GM23338 (cell line): ENCODE results near the gene NTRK1. TPM values are rescaled to one million over a fixed set of nuclear protein-coding genes. Genes with fewer than 3 reads are reported as not detected.

ENCODE experiments used
- ATAC-seq: fragments of 200-7000 bp; cut with Tn5 transposase; 3 replicates; pipeline ENCODE4 v1.9.1; 2020
- DNase-seq: peaks from one replicate; pipeline ENCODE4 v3.0.0-alpha.2; 2015; ENCODE audit warnings: low spot score
- H2AFZ ChIP-seq: fragments of 200-600 bp; sonication (generic); 2 replicates; pipeline ENCODE4 v1.8.0; 2016; ENCODE audit warnings: antibody characterized with exemption, mild to moderate bottlenecking, moderate library complexity
- H3F3A ChIP-seq: fragments of 200-600 bp; sonication (generic); replicated peaks from 2 replicates; pipeline ENCODE4 v1.8.0; 2017; ENCODE audit warnings: antibody characterized with exemption, mixed run types, low read depth
- H3K27ac ChIP-seq: fragments of 200-600 bp; sonication (generic); 2 replicates; pipeline ENCODE4 v1.6.1; 2016; ENCODE audit warnings: low read depth
- H3K27me3 ChIP-seq: fragments of 200-600 bp; sonication (generic); 2 replicates; pipeline ENCODE4 v1.8.0; 2016; ENCODE audit warnings: mild to moderate bottlenecking, mixed run types, moderate library complexity; ENCODE audit not compliant: insufficient read depth
- H3K36me3 ChIP-seq: fragments of 200-600 bp; sonication (generic); 2 replicates; pipeline ENCODE4 v1.8.0; 2016; ENCODE audit warnings: mild to moderate bottlenecking; ENCODE audit not compliant: insufficient read depth
- H3K4me1 ChIP-seq: fragments of 200-600 bp; sonication (generic); 2 replicates; pipeline ENCODE4 v1.8.0; 2016; ENCODE audit warnings: mild to moderate bottlenecking, moderate library complexity; ENCODE audit not compliant: insufficient read depth
- H3K4me2 ChIP-seq: fragments of 200-600 bp; sonication (generic); 2 replicates; pipeline ENCODE4 v1.7.1; 2017; ENCODE audit warnings: mixed run types
- H3K4me3 ChIP-seq: fragments of 200-600 bp; sonication (generic); 2 replicates; pipeline ENCODE4 v1.6.1; 2016; ENCODE audit warnings: mixed run types
- H3K79me2 ChIP-seq: fragments of 200-600 bp; sonication (generic); replicated peaks from 2 replicates; pipeline ENCODE4 v1.8.0; 2017; ENCODE audit warnings: mild to moderate bottlenecking; ENCODE audit not compliant: insufficient read depth
- H3K9me2 ChIP-seq: fragments of 200-600 bp; sonication (generic); 2 replicates; pipeline ENCODE4 v1.8.0; 2017; ENCODE audit not compliant: insufficient read depth
- H4K20me1 ChIP-seq: fragments of 200-600 bp; sonication (generic); replicated peaks from 2 replicates; pipeline ENCODE4 v1.8.0; 2017; ENCODE audit warnings: mild to moderate bottlenecking; ENCODE audit not compliant: insufficient read depth
- H3K27ac Mint-ChIP-seq: 2 replicates; pipeline ENCODE4 v1.8.0; 2020; ENCODE audit warnings: inconsistent platforms, mild to moderate bottlenecking, moderate library complexity, mixed read lengths
- H3K27me3 Mint-ChIP-seq: 3 replicates; pipeline ENCODE4 v1.8.0; 2022; ENCODE audit warnings: low read depth, mild to moderate bottlenecking, moderate library complexity, mixed read lengths, inconsistent platforms; ENCODE audit not compliant: insufficient read depth, poor library complexity
- H3K36me3 Mint-ChIP-seq: 3 replicates; pipeline ENCODE4 v1.8.0; 2021; ENCODE audit warnings: low read depth, mild to moderate bottlenecking, inconsistent platforms, moderate library complexity, mixed read lengths
- H3K4me1 Mint-ChIP-seq: 3 replicates; pipeline ENCODE4 v1.8.0; 2020; ENCODE audit warnings: mild to moderate bottlenecking, inconsistent platforms, mixed read lengths
- H3K4me3 Mint-ChIP-seq: 3 replicates; pipeline ENCODE4 v1.8.0; 2021; ENCODE audit warnings: moderate library complexity, mild to moderate bottlenecking, inconsistent platforms, mixed read lengths
- H3K9me3 Mint-ChIP-seq: 3 replicates; pipeline ENCODE4 v1.8.0; 2020; ENCODE audit warnings: moderate library complexity, mild to moderate bottlenecking, inconsistent platforms, mixed read lengths
- CREB1 ChIP-seq: fragments of 250-450 bp; sonication (Bioruptor Pico); IDR thresholded peaks from 2 replicates; pipeline ENCODE4 v1.5.0; 2020; ENCODE audit warnings: low read depth, mild to moderate bottlenecking, moderate library complexity
- CTCF ChIP-seq, 2 experiments: fragments of 200-600 bp in 1 of 2; sonication (generic) in 1 of 2; conservative IDR thresholded peaks; 2 replicates each; pipeline versions ENCODE4 v1.5.1 to v1.6.1; 2016 to 2017; ENCODE audit warnings: antibody characterized with exemption in 2 of 2, low read depth in 2 of 2, mild to moderate bottlenecking in 2 of 2, moderate library complexity in 1 of 2
- ETS1 ChIP-seq: IDR thresholded peaks from 2 replicates; pipeline ENCODE4 v1.6.1; 2016; ENCODE audit warnings: antibody characterized with exemption
- EZH2 ChIP-seq: fragments of 200-600 bp; sonication (generic); IDR thresholded peaks from one replicate; pipeline ENCODE4 v1.8.0; 2017; ENCODE audit warnings: antibody characterized with exemption, mild to moderate bottlenecking, low read depth; ENCODE audit not compliant: unreplicated experiment
- EZH2phosphoT487 ChIP-seq: fragments of 200-600 bp; sonication (generic); IDR thresholded peaks from one replicate; pipeline ENCODE4 v1.8.1; 2018; ENCODE audit warnings: antibody characterized with exemption; ENCODE audit not compliant: unreplicated experiment
- JUNB ChIP-seq: IDR thresholded peaks from one replicate; pipeline ENCODE4 v1.6.1; 2016; ENCODE audit warnings: antibody characterized with exemption; ENCODE audit not compliant: unreplicated experiment
- NANOG ChIP-seq: IDR thresholded peaks from 2 replicates; pipeline ENCODE4 v1.6.1; 2016; ENCODE audit warnings: antibody characterized with exemption, borderline replicate concordance
- POLR2AphosphoS5 ChIP-seq: IDR thresholded peaks from 2 replicates; pipeline ENCODE4 v1.6.1; 2016; ENCODE audit warnings: antibody characterized with exemption, low read depth
- REST ChIP-seq: IDR thresholded peaks from one replicate; pipeline ENCODE4 v1.6.1; 2018; ENCODE audit warnings: antibody characterized with exemption; ENCODE audit not compliant: unreplicated experiment
- STAT1 ChIP-seq: IDR thresholded peaks from one replicate; pipeline ENCODE4 v1.6.1; 2016; ENCODE audit warnings: antibody characterized with exemption; ENCODE audit not compliant: unreplicated experiment
- ZNF114 ChIP-seq: fragments of 250-450 bp; sonication (Bioruptor Pico); IDR thresholded peaks from 2 replicates; pipeline ENCODE4 v1.5.0; 2020; ENCODE audit warnings: mild to moderate bottlenecking, moderate library complexity
- ZNF331 ChIP-seq: fragments of 250-450 bp; sonication (Bioruptor Pico); IDR thresholded peaks from 2 replicates; pipeline ENCODE4 v1.5.0; 2020; ENCODE audit warnings: low read depth, mild to moderate bottlenecking, moderate library complexity
- ZNF462 ChIP-seq: fragments of 250-450 bp; sonication (Bioruptor Pico); IDR thresholded peaks from 2 replicates; pipeline ENCODE4 v1.5.0; 2020; ENCODE audit warnings: mild to moderate bottlenecking, moderate library complexity
- polyA plus RNA-seq: library from polyadenylated mRNA; unstranded; fragments of >200 nt; fragmentation: Nextera tagmentation; extraction: Ambion mirVana; gene quantifications from 2 replicates; pipeline ENCODE4 v1.2.1, GENCODE V29; 2016
- total RNA-seq: library from RNA; depleted of rRNA; stranded (reverse); fragments of >200 nt; shearing (Covaris generic); gene quantifications from 2 replicates; pipeline ENCODE4 v1.2.3, GENCODE V29; 2014

Gene NTRK1
- total and polyA plus RNA-seq, 2 experiments from 2014 or later, result 0.42 to 0.45 TPM

- Histone ChIP-seq H3K27me3 (peaks cover 97% of the 10 kb centered on the region), H3K27ac (no peak overlapping the region), H3F3A (0 out of 2 replicates have a peak, but pooled peaks cover 3% of the 10 kb centered on the region), H3K4me3 (no peak overlapping the region), H3K4me2 (no peak overlapping the region), H3K79me2 (no peaks in the 10 kb centered on the region), H4K20me1 (no peaks in the 10 kb centered on the region; the same call in 1 of the 2 replicates), H2AFZ (no peak overlapping the region), H3K4me1 (peaks cover 12% of the 10 kb centered on the region; the same call in 1 of the 2 replicates), H3K36me3 (no peaks in the 10 kb centered on the region), H3K9me2 (no peaks in the 10 kb centered on the region)
- Mint-ChIP-seq H3K9me3 (no peaks in the 10 kb centered on the region; the same call in 2 of the 3 replicates), H3K4me1 (peaks cover 21% of the 10 kb centered on the region), H3K36me3 (no peaks in the 10 kb centered on the region), H3K27me3 (peaks cover 53% of the 10 kb centered on the region), H3K4me3 (no peak overlapping the region), H3K27ac (no peak overlapping the region)
- DNase-seq (no peak), ATAC-seq (no peak)
- TF ChIP-seq ETS1 (no peak), NANOG (no peak), STAT1 (no peak), POLR2AphosphoS5 (no peak), CTCF (conservative IDR thresholded peaks at IDR 0.05; ENCODE audit: low read depth in 2 of 2) (no peak), ZNF462 (CRISPR knock-in tag) (no peak), EZH2phosphoT487 (no peak), JUNB (no peak), ZNF114 (CRISPR knock-in tag) (no peak), CREB1 (CRISPR knock-in tag) (no peak), REST (no peak), EZH2 (no peak), ZNF331 (CRISPR knock-in tag) (no peak)
Observed at GRCh38 chr1:156856282-156856785, 4.3 kb upstream of the NTRK1 start.
